Stimulated activated CD4-positive, alpha-beta T cell treated with anti-CD3 and anti-CD28 coated beads, TNF-alpha, amount 100 ng/mL, for 4 hours (primary cell): Measurements from ENCODE around the gene MRPL20.
"Not testable (repeated sequence)": the region's sequence is repeated elsewhere in the genome, so short reads cannot be mapped to it uniquely, and the experiment has no call there.

ENCODE experiments used
- DNase-seq, 3 experiments: peaks; one replicate each; pipeline ENCODE4 v3.0.0-alpha.2; 2020; ENCODE audit warnings: low read depth in 3 of 3

The MRPL20 gene

DNA sequence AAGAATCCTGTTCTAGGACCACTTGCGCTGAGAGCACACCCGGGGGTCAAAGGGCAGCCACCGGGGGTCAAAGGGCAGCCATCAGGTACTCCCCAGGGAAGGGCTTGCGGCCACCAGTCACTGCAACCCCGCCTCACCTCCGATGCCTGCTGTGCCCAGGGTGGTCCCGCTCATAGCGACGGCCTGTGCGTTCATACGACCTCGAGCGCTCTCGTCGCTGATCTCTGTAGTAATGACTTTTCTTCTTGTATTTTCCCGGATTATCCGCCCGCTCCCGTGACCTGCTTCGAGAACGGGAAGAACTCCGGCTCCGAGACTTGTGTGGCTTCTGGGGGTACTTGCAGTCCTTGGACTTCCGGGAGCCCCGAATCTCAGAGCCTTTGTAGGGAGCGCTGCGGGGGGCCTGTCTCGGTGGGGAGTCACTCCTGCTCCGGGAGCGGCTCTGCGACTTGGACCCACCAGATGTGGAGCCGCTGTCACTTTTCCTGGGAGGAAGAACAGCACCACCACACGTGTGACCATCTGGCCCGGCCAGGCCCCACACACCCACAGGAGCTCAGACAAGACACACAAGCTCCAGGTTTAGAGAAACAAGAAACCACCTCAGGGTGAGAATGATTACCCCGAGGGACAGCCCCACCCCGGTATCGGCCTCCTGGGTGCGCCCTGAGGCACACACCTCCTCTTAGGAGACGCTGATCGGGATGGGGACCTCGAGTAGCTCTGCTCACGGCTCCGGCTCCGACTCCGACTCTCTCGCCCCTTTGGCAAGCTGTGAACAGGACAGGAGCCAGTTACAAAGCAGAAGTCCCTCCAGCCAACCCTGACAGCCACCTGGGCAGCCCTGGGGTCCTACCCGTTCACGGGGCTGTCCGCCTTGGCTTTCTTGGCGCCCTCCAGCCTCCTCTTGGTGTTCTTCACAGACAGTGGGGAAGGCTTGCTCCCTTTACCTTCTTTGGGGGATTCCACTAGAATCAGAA, 19.7 kb downstream of the MRPL20 start:
- no peak for DNase-seq

DNA sequence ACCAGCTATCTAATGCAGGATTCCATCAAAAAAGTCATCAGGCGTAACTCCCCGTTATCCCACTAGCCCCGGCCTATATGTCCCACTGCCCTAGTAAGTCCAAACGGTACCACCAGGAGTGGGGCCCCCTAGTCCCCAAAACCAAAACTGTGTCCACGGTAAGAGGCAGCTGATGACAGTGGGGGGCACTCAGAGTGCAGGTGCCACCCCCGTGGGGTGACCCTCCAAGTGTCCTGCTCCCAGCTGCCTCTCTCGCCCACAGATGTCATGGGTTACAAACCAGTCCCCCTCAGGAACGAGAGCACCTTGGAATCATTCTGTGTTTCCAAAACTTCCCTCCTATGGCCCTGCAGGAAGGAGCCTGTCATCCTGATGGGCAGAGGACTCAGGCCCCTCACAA, 21.2 kb downstream of the MRPL20 start:
- DNase-seq = no peak

DNA sequence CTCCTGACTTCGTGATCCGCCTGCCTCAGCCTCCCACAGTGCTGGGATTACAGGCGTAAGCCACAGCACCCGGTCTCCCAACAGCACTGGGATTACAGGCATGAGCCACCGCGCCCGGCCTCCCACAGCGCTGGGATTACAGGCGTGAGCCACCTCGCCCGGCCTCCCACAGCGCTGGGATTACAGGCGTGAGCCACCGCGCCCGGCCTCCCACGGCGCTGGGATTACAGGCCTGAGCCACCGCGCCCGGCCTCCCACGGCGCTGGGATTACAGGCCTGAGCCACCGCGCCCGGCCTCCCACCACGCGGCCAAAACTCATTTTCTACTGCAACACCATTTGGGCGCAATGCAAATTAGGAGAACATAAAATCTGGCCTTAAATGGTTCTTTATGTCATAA, 21.8 kb downstream of the MRPL20 start:
- not testable (repeated sequence) for DNase-seq

DNA sequence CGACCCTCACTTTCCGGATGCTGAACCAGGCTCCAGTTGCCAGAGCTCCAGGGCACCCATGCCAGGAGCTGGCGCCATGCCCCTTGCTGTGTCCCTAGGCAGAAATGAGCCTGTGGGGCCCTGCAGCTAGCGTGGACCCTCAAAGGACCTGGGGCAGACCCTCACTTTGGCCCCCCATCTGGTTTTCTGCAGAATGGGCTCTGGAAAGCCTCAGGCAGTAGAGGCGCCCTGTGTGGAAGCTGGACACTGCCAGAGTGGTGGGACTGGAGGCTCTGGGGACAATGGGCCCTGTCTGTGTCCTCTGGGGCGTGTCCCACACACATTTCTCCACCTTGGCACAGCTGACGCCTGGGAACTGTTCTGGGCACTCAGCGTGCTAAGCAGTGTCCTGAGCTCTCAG, 25.8 kb downstream of the MRPL20 start:
- DNase-seq = no peak

DNA sequence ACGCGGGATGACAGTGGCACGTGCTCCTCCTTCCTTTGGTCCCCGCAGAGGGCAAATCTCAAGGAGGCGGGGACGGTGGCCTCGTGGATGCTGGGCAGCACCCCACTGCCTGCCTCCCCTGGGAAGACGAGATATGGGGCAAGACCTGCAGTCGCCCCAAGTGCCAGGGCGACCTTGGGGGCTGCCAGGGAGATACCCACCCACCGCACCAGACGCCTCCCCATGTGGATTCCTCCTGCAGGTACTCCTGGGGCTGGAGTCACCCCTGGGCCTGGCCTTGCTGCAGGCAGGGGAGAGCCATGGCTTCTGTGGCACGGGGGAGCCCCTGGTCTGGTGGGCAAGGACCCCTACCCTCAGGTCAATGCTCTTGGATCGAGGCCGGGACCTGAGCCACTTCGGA, 26.2 kb downstream of the MRPL20 start:
- no peak for DNase-seq

DNA sequence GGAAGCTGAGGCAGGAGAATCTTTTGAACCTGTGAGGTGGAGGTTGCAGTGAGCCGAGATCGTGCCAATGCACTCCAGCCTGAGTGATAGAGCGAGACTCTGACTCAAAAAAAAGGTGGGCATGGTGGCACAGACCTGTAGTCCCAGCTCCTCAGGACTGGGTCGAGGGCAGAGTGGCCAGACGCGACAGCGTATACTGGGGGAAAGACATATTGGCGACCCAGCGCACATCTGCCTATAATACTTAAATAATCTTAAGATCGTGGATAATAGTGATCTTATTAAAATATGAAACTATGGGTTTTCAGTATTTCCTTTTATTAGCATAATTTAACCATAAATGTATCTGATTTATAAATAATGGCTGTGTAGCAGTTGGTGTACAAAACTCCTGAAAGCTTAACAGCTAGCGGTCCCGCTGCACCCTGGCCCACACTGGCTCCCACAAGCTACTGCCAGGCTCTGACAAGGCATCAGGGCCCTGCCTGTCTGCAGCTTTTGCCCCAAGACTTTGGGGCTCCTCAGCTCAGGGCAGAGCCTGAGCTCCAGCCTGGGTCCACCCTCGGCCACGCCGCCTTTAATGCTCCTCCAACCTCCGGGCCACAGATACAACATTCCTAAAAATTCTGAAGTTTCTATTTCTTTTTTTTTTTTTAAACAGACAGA, 29.4 kb downstream of the MRPL20 start:
- DNase-seq = no peak

DNA sequence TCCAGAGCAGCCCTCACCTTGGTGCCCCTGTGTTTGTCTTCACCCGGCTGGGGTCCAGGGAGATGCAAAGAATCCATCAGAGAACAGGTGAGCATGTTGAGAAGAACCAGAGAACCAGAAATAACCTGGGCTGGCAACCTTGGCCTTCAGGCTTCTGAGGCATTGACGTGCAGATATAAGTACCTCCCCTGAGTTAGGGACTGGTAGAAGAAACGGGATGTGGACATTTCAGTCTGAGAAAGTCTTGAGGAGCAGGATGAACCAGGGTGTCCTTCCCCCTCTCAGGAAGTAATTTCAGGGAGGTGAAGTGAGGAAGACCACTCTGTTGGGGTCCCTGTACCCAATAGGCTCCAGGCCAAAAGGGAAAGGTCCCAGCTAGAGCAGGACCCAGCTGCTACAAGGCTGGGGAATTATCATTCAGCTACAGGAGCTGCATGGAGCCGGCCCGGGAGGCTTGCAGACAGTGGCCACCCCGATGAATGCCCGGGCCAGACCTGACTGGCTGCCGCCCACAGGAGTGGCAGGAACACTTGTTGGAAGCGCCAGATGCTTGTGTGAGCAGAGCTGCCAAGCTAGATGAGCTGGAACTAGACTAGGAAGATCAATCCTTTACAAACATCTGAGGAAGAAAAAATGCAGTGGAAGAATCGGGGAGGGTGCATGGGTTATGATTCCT, 30.4 kb downstream of the MRPL20 start:
- no peak for DNase-seq

DNA sequence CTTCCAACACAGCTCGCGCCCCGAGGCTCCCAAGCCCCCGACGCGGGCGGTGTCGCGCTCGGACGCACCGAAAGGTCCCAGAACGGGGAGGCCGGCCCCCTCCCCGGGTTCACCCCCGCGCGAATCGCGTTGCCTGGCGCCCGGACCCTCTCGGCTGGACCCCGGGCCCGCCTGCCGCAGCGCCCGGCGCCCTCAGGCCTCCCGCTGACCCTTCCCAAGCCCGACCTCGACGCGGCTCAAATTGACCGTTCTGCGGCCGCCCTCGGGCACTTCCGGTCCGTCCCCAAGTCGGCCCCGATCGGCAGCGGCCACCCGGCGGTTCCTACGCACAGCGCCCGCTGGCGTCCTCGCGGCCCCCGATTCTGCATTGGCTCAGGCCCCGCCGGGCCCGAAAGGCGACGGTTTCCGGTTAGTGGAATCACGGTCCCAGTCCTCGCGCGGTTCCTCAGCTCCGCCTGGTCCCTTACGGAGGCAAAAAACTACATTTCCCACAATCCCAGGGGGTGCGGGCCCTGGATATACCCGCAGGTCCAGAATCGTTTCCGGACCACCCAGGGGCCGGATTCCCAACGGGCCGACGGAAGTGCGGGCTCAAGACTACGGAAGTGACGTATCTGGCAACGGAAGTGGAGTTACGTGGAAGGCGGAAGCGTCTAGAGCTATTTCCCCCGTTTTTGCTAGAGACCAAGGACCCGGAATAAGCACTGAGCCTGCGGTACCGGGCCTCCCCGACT, 32.0 kb downstream of the MRPL20 start, which contains the start of gene AURKAIP1:
Gene AURKAIP1 (minus strand): TSS at position 279 of the 734 bp plus-strand sequence. CDS start 451 bp downstream, outside the sequence.
- DNase-seq = peak; percentile 85 to 92 (median 88)

DNA sequence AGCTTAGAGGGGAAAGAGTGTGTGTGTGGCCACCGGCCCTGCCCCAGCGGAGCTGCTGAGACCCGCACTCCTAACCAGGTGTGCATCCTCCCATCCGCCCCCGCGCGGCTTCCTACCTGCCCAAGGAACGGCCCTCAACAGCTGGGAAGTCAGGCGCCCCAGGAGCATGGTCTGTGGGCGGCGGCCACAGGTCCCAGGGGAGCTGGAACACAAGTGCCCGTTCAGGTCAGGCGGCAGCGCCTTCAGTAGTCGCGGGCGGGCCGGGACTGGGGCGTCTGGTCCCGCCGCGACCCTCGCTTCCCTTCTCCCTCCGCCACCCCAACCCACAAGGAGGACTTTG, 32.5 kb downstream of the MRPL20 start:
- no peak for DNase-seq

DNA sequence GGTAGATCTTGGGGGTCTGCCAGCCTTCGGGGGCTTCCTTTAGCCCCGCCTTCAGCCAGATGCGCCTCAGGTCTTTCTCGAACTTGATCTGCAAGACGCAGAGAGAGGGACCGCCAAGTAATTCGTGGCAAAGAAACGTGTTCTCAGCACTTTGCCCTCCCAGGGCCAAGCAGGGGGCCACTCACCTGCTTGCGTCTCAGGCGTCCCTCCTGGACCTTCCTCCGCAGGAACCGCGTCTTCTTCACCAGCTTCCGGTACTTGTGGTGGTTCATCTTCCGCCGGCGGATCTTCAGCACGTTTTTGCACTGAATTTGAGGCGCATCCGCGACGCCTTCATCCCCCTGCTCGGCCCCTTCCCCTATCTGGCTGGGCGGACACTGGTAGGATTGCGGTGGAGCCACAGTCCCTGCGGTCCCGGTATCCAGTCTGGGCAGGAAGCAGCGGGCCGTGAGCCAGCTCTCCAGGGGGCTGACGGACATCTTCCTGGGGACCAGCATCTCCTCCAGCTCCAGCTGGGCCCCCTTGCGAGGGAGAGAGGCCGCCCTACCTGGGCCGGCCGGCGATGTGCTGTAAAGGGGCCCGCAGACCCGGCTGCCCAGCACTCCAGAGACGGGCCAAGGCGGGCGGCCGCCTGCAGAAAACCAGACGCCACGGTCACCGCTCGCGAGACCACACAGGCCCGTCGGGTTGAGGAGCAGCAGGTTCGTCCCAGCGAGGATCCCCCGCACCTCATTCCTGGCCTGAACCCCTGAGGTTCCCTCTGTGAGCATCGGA, 33.1 kb downstream of the MRPL20 start:
- DNase-seq = no peak

DNA sequence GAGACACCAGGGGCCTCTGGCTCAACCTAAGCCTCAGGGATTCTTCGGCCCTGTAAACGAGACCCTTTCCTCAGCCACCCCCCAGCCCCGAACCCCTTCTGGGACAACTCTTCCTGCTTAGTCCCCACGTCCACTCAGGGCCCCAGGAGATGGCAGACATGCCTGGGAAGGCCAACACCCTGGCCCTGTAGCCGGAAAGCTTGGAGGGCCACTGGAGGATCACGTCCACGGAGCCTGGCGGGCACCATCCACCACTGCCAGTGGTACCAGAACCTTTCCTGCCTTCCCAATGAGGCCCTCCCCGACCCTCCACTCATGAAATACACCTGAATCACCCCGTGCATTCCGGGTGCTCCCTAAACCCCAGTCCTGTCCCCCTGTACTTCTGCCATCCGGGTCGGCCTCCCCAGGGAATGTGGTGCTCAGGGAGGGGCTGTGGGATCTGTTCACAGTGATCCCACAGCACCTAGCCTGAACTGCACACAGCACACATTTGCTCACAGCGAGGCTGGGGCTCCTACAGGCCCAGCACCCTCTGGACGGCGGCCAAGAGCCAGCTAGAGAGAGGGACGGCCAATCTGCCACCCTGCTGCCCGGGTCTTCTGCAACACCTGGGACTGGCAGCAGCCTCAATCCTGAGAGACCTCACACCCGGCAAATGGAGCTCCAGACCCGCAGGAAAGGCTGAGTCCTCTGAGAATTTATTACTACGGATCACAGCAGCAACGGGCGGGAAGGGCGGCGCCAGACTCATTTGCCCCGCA, 33.9 kb downstream of the MRPL20 start:
- no peak for DNase-seq

DNA sequence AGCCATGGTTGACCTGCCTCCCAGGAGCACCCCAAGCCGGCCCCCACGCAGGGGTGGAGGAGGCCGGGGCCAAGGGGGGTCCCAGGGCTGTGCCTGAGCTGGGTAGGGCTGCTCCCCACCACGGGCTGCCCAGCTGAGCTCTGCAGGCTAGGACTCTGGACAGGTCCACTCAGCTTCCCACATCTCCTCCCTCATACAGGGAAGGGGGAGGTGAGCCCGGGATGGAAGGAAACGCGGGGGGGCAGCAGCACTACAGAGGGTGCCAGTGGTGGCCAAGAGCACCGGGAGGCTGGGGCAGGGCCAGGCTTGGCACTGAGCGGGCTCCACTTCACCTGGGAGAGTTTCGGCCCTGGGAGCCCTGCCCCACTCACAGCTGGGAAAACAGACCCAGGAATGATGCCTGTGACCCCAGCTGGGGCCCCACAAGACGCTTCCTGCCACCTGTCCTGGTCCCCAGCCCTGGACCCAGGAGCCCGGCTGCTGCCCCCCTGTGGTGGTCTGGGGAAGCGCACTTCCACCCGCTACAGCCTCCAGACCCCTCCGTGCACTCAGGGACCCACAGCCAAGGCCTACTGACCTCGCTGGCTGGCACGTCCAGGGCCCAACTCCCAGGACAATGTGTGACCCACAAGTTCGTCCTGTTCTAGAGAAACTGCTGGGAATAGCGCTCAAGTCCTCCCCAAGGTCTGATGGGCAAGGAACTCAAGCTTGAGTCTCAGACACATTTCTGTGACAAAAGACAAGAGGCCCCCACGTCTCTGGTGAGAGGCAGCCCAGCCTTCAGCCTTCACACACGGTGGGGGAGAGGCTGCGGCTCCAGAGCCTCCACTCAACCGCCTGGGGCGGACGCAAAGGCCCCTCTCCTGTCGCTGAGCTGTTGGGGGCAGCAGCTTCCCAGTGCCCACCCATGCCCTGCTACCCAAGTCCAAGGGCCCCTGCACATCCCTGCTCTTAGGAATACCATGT, 35.1 kb downstream of the MRPL20 start:
- peak; percentile 59 to 66 (median 65) for DNase-seq

DNA sequence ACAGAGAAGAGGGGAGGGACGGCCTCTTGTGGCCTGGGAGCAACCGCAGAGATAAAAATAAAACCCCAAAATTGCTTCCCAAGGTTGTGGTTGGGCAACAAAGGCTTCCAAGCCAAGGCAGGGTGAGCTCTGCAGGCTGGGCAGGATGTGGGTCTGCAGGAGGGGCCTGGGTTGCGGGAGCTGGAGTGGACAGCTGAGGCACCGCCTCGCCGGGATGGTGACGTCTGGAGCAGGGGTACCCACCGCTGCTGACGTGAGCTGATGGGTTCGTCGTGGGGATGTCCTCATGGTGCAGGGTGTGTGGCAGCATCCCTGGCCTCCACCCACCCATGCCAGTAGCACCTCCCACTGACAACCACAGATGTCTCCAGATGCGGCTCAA, 35.7 kb downstream of the MRPL20 start:
- no peak for DNase-seq

DNA sequence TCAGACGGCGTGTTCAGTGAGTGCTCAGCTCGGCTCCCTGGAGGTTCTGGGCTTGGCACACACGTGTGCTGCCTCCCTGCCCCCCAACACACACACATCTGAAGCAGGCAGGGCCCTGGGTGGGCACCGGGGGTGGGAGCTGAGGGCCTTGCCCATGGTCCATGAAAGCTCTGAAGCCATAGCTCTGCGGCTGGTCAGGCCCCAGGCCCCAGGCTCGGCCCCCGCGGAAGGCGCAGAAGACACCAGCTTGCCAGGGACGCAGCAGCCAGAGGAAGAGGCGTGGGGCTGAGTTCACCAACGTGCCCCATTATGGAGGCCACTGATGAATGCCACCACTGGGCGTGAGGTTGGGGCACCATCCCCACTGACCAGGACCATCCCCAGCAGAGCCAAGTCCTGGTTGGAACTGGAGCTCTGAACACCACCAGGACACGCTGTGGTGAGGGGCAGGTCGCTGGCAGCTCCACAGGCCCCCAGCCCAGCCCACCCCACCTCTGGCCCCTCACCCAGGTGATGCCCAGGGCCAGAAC, 36.3 kb downstream of the MRPL20 start:
- DNase-seq = no peak

DNA sequence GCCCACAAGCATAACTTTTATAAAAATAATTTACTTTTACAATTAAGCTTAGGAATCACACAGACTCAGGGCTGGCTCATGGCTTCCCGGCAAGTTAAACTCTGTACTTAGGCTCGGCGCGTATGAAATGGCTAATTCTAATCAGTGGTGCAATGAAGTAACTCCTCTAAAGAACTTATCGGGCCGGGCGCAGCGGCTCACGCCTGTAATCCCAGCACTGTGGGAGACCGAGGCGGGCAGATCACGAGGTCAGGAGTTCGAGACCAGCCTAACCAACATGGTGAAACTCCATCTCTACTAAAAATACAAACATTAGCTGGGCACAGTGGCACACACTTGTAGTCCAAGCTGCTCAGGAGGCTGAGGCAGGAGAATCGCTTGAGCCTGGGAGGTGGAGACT, 37.0 kb downstream of the MRPL20 start:
- not testable (repeated sequence) for DNase-seq

DNA sequence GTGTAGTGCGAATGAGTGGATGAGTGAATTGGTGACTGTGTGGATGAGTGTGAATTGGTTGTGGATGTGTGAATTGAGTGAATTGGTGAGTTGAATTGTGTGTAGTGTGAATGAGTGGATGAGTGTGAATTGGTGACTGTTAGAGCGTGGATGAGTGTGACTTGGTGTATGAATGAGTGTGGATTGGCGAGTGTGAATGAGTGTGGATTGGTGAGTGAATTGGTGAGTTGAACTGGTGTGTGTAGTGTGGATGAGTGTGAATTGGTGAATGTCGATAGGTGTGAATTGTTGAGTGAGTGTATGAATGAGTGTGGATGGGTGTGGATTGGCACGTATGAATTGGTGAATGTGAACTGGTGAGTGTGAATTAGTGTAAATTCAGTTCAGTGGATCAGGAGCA, 39.8 kb downstream of the MRPL20 start:
- no peak for DNase-seq

DNA sequence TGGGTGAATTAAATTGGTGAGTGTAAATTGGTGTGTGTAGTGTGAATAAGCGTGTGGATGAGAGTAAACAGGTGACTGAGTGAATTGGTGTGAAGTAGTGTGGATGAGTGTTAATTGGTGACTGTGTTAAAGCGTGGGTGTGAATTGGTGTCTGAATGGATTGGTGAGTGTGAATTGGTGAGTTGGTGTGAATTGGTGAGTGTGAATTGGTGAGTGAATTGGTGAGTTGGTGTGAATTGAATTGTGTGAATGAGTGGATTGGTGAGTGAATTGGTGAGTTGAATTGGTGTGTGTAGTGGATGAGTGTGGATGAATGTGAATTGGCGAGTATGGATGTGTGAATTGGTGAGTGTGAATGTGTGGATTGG, 40.4 kb downstream of the MRPL20 start:
- no peak for DNase-seq

DNA sequence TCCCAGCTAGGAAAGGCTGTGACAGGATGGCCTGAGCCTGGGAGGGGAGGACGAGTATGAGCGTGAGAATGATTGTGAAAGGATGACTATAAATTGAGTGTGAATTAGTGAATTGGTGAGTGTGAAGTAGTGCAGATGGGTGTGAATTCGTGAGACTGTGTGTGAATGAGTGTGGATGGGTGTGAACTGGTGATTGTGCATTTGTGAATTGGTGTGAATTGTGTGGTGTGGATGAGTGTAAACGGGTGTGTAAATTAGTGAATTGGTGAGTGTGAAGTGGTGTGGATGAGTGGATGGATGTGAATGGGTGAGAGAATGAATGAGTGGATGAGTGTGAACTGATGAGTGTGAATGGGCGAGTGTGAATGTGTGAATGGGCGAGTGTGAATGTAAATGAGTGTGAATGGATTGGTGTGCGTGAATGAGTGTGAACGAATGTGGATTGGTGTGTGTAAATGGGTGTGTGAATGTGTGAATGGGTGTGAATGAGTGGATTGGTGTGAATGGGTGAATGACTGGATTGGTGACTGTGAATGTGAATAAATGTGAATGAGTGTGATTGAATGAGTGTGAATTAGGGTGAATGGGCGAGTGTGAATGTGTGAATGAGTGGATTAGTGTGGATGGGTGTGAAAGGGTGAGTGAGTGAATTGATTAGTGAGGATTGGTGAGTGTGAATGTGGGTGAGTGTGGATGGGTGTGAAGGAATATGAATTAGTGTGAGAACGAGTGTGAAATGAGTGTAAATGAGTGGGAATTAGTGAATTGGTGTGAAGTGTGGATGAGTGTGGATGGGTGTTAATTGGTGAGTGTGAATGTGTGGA, 41.0 kb downstream of the MRPL20 start:
- no peak for DNase-seq
